ACHN (cell line): ENCODE measurements around the gene TMEM273.

ENCODE experiments used
- DNase-seq: peaks from one replicate; pipeline ENCODE4 v3.0.0-alpha.2; 2015
- in situ Hi-C: cut with HindIII; loops from 2 replicates; pipeline ENCODE4 v1.10.0; 2017; ENCODE audit warnings: low sequenced_read_pairs, low pct_ligation_motif_present, low pct_unique_long_range_greater_than_20kb

TMEM273 gene

GRCh38 chr10:49112098-49112497 is 76.1 kb downstream of the TMEM273 start:
- DNase-seq = no peak

GRCh38 chr10:49111320-49111698 is 76.9 kb downstream of the TMEM273 start:
- no peak for DNase-seq
- in situ Hi-C loops = no loop called here

More at GRCh38 chr10:49112098-49112497, 76.1 kb downstream of the TMEM273 start:
- in situ Hi-C loops = no loop called here

- no peak for DNase-seq
- in situ Hi-C loops = no loop called here
Observed at GRCh38 chr10:49110684-49111319, 77.4 kb downstream of the TMEM273 start.

GRCh38 chr10:49109669-49110340 is 78.4 kb downstream of the TMEM273 start:
- DNase-seq = no peak
- in situ Hi-C loops = no loop called here

- DNase-seq = no peak
- in situ Hi-C loops = no loop called here
Observed at GRCh38 chr10:49108656-49109055, 79.5 kb downstream of the TMEM273 start.

GRCh38 chr10:49107887-49108267 is 80.3 kb downstream of the TMEM273 start:
- DNase-seq = no peak
- in situ Hi-C loops = no loop called here

GRCh38 chr10:49107111-49107886 is 80.9 kb downstream of the TMEM273 start:
- in situ Hi-C loops = no loop called here
- no peak for DNase-seq

GRCh38 chr10:49106451-49106850 is 81.7 kb downstream of the TMEM273 start:
- no peak for DNase-seq
- in situ Hi-C loops = no loop called here

- no peak for DNase-seq
- in situ Hi-C loops = no loop called here
Observed at GRCh38 chr10:49105076-49105475, 83.1 kb downstream of the TMEM273 start.
